Measurements from ENCODE around the gene GPD2.

- TF ChIP-seq YY1 (IDR thresholded peaks at IDR 0.05; ENCODE audit: insufficient read depth, insufficient read length): no peak
- TF ChIP-seq SUZ12 (IDR thresholded peaks at IDR 0.05; ENCODE audit: extremely low read depth, insufficient read depth, insufficient read length): no peak
These were observed 34.3 kb upstream of the GPD2 start for GRCh38 chr2:156401861-156402260.

Data from NT2/D1 (cell line).